WTC11 (cell line): Measurements from ENCODE around the gene RASGRP2.

Experiments
- NR2C2 ChIP-seq: sonication (generic); formaldehyde crosslinking; IDR thresholded peaks from 2 replicates; pipeline ENCODE4 v1.8.0; 2022; ENCODE audit warnings: mild to moderate bottlenecking, missing genetic modification reagents
- STAT6 ChIP-seq: sonication (generic); formaldehyde crosslinking; conservative IDR thresholded peaks from 2 replicates; pipeline ENCODE4 v1.8.1; 2023; ENCODE audit warnings: mild to moderate bottlenecking, low read depth, missing genetic modification reagents, moderate library complexity
- USF2 ChIP-seq: sonication (generic); formaldehyde crosslinking; IDR thresholded peaks from 2 replicates; pipeline ENCODE4 v1.8.1; 2023; ENCODE audit warnings: mild to moderate bottlenecking, missing genetic modification reagents, moderate library complexity
- ZNF121 ChIP-seq: sonication (generic); formaldehyde crosslinking; IDR thresholded peaks from 2 replicates; pipeline ENCODE4 v1.8.0; 2023; ENCODE audit warnings: missing genetic modification reagents
- TF ChIP-seq, protein P1 (sequence below): fragments of 200-600 bp; IDR thresholded peaks from 2 replicates; pipeline ENCODE4 v1.8.0; 2022; ENCODE audit warnings: antibody characterized with exemption
- TF ChIP-seq, protein P2 (sequence below): fragments of 250-450 bp; sonication (Bioruptor Pico); IDR thresholded peaks from 2 replicates; pipeline ENCODE4 v2.1.2; 2022; ENCODE audit warnings: mild to moderate bottlenecking, moderate library complexity
- TF ChIP-seq, protein P3 (sequence below): sonication (generic); formaldehyde crosslinking; IDR thresholded peaks from 2 replicates; pipeline ENCODE4 v1.8.0; 2022; ENCODE audit warnings: mild to moderate bottlenecking, missing genetic modification reagents
- TF ChIP-seq, protein P4 (sequence below): sonication (generic); formaldehyde crosslinking; IDR thresholded peaks from 2 replicates; pipeline ENCODE4 v1.8.0; 2022; ENCODE audit warnings: mild to moderate bottlenecking, missing genetic modification reagents

- no peak for TF ChIP-seq ZNF121 (CRISPR knock-in tag)
- TF ChIP-seq STAT6 (CRISPR knock-in tag) = no peak
- TF ChIP-seq, protein P1, sequence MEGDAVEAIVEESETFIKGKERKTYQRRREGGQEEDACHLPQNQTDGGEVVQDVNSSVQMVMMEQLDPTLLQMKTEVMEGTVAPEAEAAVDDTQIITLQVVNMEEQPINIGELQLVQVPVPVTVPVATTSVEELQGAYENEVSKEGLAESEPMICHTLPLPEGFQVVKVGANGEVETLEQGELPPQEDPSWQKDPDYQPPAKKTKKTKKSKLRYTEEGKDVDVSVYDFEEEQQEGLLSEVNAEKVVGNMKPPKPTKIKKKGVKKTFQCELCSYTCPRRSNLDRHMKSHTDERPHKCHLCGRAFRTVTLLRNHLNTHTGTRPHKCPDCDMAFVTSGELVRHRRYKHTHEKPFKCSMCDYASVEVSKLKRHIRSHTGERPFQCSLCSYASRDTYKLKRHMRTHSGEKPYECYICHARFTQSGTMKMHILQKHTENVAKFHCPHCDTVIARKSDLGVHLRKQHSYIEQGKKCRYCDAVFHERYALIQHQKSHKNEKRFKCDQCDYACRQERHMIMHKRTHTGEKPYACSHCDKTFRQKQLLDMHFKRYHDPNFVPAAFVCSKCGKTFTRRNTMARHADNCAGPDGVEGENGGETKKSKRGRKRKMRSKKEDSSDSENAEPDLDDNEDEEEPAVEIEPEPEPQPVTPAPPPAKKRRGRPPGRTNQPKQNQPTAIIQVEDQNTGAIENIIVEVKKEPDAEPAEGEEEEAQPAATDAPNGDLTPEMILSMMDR = no peak
- TF ChIP-seq, protein P2, sequence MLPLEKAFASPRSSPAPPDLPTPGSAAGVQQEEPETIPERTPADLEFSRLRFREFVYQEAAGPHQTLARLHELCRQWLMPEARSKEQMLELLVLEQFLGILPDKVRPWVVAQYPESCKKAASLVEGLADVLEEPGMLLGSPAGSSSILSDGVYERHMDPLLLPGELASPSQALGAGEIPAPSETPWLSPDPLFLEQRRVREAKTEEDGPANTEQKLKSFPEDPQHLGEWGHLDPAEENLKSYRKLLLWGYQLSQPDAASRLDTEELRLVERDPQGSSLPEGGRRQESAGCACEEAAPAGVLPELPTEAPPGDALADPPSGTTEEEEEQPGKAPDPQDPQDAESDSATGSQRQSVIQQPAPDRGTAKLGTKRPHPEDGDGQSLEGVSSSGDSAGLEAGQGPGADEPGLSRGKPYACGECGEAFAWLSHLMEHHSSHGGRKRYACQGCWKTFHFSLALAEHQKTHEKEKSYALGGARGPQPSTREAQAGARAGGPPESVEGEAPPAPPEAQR (CRISPR knock-in tag) = no peak
- no peak for TF ChIP-seq USF2 (CRISPR knock-in tag)
- TF ChIP-seq, protein P3, sequence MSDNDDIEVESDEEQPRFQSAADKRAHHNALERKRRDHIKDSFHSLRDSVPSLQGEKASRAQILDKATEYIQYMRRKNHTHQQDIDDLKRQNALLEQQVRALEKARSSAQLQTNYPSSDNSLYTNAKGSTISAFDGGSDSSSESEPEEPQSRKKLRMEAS (CRISPR knock-in tag) = no peak
- TF ChIP-seq, protein P4, sequence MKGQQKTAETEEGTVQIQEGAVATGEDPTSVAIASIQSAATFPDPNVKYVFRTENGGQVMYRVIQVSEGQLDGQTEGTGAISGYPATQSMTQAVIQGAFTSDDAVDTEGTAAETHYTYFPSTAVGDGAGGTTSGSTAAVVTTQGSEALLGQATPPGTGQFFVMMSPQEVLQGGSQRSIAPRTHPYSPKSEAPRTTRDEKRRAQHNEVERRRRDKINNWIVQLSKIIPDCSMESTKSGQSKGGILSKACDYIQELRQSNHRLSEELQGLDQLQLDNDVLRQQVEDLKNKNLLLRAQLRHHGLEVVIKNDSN (CRISPR knock-in tag) = no peak
- TF ChIP-seq NR2C2 (CRISPR knock-in tag) = no peak
Observed at GRCh38 chr11:64684357-64684756, 59.6 kb downstream of the RASGRP2 start.
